Activated naive CD4-positive, alpha-beta T cell treated with anti-CD3 and anti-CD28 coated beads for 36 hours (primary cell): ENCODE data around the gene RAMP1. TPM values are rescaled to one million over a fixed set of nuclear protein-coding genes. Genes with fewer than 3 reads are reported as not detected.
A peak's percentile ranks its signal among the peaks of the same experiment; 100 is the strongest.

Source experiments
- CTCF ChIA-PET: fragments of 350-600 bp; sonication (Branson Sonifier 250); formaldehyde crosslinking; loops from one replicate; lab custom pipeline; 2021; ENCODE audit warnings: antibody characterized with exemption; lab: Charles Lee
- DNase-seq: peaks from one replicate; pipeline ENCODE4 v3.0.0-alpha.2; 2020
- H3K27ac Mint-ChIP-seq: one replicate; pipeline ENCODE4 v1.8.0; 2021; ENCODE audit warnings: mild to moderate bottlenecking, mixed read lengths
- H3K27me3 Mint-ChIP-seq: one replicate; pipeline ENCODE4 v1.8.0; 2021; ENCODE audit warnings: low read depth, mixed read lengths
- H3K36me3 Mint-ChIP-seq: one replicate; pipeline ENCODE4 v1.8.0; 2021; ENCODE audit warnings: low read depth, mixed read lengths
- H3K4me1 Mint-ChIP-seq: one replicate; pipeline ENCODE4 v1.8.0; 2021; ENCODE audit warnings: low read depth, mixed read lengths
- H3K4me3 Mint-ChIP-seq: one replicate; pipeline ENCODE4 v1.8.0; 2021; ENCODE audit warnings: mild to moderate bottlenecking, moderate library complexity, mixed read lengths
- H3K9me3 Mint-ChIP-seq: one replicate; pipeline ENCODE4 v1.8.0; 2021; ENCODE audit warnings: mixed read lengths
- intact Hi-C: fragments of 100-400 bp; cut with micrococcal nuclease; formaldehyde crosslinking; loops from one replicate; pipeline ENCODE4 v1.15.1; 2023
- total RNA-seq, 2 experiments: library from RNA; stranded (reverse); gene quantifications; one replicate each; pipeline ENCODE4 v1.2.3, GENCODE V29; 2021

The RAMP1 gene
- total RNA-seq, result under 1 TPM; 0.62 to 0.69 TPM

DNA sequence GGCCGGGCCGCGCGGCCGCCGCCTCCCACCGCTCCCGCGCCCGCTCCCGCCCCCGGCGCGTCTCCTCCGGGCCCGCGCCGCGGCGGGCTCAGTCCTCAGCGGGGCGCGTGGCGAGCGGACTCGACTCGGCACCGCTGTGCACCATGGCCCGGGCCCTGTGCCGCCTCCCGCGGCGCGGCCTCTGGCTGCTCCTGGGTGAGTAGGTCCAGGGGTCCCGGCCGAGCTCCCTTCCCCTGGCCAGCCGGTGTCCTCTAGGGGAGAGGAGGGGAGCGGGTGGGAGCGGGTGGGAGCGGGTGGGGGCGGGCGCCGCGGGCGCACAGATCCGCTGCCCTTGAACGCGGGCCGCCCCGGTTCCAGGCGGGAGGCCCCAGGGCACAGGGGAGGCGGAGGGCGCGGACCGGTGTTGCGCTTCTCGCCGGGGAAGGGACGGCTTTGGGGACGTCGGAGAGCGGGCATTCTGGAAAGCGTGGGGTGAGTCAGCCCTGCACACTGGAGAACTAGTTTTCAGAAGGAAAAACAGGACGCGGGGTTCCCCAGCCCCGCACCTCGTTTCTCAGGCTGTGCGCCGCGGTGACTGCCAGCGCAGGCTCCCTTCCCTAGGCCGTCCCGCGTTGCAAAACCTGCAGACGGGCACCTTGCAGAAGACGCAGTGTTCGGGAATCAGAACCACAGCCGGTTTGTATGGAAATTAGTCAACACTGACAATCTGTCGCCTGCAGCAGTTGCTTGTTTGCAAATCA is at the start of gene RAMP1:
RAMP1 (plus strand) TSS at position 91 of the 740 bp plus-strand sequence; CDS start at position 144, 53 bp downstream.
- Mint-ChIP-seq H3K9me3 (no peaks in the 10 kb centered on the region), H3K27ac (no peak within 1 kb of the TSS), H3K4me1 (peaks cover 16% of the 10 kb centered on the region), H3K4me3 (peak within 1 kb of the TSS; percentile 61), H3K27me3 (peaks cover 18% of the 10 kb centered on the region), H3K36me3 (no peaks in the 10 kb centered on the region)
- peak; percentile 69 for DNase-seq
- intact Hi-C loops, result loop anchor here (2.0 to 5.0 kb wide), 2 partner anchors 63 to 247 kb away; no protein-coding TSS in a partner anchor
- CTCF ChIA-PET, result no interaction called here

DNA sequence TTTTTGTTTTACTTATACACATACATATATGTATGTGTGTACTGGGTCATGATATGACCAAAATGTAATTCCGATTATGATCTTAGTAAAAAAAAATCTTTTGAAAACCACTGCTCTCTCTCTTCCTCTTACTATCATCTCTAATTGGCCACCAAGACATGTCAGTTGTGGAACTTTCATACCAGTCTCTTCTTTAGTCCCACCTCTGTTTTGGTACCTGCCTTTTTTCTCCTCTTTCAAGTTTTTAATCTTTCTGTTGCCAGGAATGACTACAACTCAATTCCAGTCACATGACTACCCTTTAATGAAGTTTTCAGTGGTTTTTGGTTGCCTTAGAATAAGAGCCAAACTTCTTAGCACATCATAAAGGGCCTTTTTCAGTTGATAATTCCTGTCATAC is 43.8 kb upstream of the RAMP1 start:
- CTCF ChIA-PET, result no interaction called here
- peak overlapping the region; percentile 65 for H3K27ac Mint-ChIP-seq
- intact Hi-C loops, result loop anchor here (1.0 to 5.0 kb wide), 6 partner anchors 123 to 383 kb away; partner anchors contain the start of gene SCLY
- no peak overlapping the region for H3K4me3 Mint-ChIP-seq
- peaks cover 26% of the 10 kb centered on the region for H3K4me1 Mint-ChIP-seq
- H3K9me3 Mint-ChIP-seq, result no peaks in the 10 kb centered on the region
- DNase-seq, result no peak
- H3K27me3 Mint-ChIP-seq, result no peaks in the 10 kb centered on the region
- no peaks in the 10 kb centered on the region for H3K36me3 Mint-ChIP-seq

DNA sequence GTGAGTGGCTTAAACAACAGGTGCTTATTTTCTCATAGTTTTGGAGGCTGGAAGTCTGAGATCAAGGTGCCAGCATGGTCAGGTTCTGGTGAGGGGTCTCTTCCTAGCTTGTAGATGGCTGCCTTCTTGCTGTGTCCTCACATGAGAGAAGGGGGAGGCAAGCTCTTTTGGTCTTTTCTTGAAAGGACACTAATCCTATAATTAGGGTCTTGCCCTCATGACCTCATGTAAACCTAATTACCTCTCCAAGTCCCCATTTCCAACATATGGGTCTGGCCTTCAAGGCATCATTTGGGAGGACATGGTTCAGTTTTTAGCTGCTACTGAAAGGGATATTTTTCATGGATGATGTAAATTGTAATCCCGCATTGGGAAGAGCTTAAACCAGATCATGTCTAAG is 42.9 kb upstream of the RAMP1 start:
- CTCF ChIA-PET, result interaction anchor here (0.6 to 0.9 kb wide), 2 partner anchors 12 to 235 kb away, joined by 3 read pairs; no protein-coding TSS in a partner anchor
- H3K4me1 Mint-ChIP-seq, result peaks cover 26% of the 10 kb centered on the region
- H3K9me3 Mint-ChIP-seq, result no peaks in the 10 kb centered on the region
- no peak for DNase-seq
- intact Hi-C loops, result loop anchor here (5.0 kb wide), 4 partner anchors 144 to 384 kb away; partner anchors contain the start of gene SCLY
- H3K36me3 Mint-ChIP-seq, result no peaks in the 10 kb centered on the region
- no peaks in the 10 kb centered on the region for H3K27me3 Mint-ChIP-seq
- peak overlapping the region; percentile 65 for H3K27ac Mint-ChIP-seq
- no peak overlapping the region for H3K4me3 Mint-ChIP-seq

DNA sequence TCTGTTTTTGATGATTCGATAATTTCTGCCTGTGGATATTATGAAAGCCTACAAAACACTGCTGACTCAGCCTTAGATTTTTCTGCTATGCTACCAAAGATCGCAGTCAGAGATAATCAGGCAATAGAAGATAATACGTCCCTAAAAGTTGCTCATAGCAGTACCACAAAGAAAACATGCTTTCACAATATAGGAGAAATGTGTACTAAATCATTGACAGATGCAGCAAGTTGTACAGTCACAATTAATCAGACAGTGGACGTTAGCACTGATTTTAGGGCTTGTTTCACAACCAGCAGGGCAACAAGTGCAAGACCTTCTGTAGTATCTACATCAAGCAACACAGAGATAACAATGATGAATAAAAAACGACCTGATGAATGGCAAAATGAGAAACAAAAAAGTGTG is 41.4 kb upstream of the RAMP1 start:
- H3K27me3 Mint-ChIP-seq, result no peaks in the 10 kb centered on the region
- intact Hi-C loops, result loop anchor here (5.0 kb wide), 4 partner anchors 146 to 386 kb away; partner anchors contain the start of gene SCLY

DNA sequence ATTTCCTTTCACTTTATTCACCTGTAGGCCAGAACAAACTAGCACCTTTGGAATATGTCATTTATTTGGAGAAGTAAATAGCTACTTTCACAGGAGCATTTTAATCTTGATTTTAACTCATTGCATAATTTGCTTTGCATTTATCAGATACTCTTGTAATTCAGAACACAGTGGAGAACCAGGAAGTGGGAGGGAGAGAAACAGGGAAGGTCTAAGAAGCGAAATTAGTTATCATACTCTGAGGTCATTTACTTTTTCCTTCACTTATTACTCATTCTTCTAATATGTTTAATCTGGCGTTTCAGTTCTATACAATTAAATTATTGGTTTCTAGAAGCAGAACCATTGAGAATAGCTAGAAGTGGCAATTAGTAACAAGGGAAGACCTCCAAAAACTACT is 40.2 kb upstream of the RAMP1 start:
- intact Hi-C loops, result loop anchor here (5.0 kb wide), 4 partner anchors 147 to 387 kb away; partner anchors contain the start of gene SCLY
- H3K4me3 Mint-ChIP-seq, result no peak overlapping the region
- peaks cover 26% of the 10 kb centered on the region for H3K4me1 Mint-ChIP-seq

More for the DNA sequence above, 41.4 kb upstream of the RAMP1 start:
- Mint-ChIP-seq H3K4me3 (no peak overlapping the region), H3K36me3 (no peaks in the 10 kb centered on the region), H3K4me1 (peaks cover 26% of the 10 kb centered on the region), H3K27ac (no peak overlapping the region), H3K9me3 (no peaks in the 10 kb centered on the region)
- no peak for DNase-seq
- CTCF ChIA-PET, result no interaction called here

DNA sequence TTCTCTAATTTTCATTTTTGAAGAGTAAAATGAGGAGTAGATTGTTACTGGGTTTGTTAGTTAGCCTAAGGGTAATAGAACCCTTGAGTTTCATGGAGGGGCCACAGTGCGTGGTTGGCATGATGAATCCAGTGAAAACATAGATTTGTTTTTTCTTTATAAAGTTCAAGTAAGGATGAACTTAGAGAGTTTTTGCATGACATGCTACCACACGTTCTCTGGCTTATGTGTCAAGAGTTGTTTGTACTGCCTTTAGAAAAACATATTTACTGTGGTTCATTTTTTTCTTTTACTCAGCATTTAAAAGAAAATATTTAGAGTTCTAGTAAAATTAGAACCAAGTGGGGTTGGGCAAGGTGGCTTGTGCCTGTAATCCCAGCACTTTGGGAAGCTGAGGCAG is 39.0 kb upstream of the RAMP1 start:
- Mint-ChIP-seq H3K4me3 (no peak overlapping the region), H3K27me3 (no peaks in the 10 kb centered on the region), H3K36me3 (no peaks in the 10 kb centered on the region), H3K9me3 (no peaks in the 10 kb centered on the region), H3K27ac (no peak overlapping the region), H3K4me1 (peaks cover 23% of the 10 kb centered on the region)
- CTCF ChIA-PET, result no interaction called here
- intact Hi-C loops, result no loop called here
- DNase-seq, result no peak

More for the DNA sequence above, 40.2 kb upstream of the RAMP1 start:
- CTCF ChIA-PET, result interaction anchor here (0.6 kb wide), 1 partner anchor 82 kb away, joined by 3 read pairs; no protein-coding TSS in a partner anchor
- no peaks in the 10 kb centered on the region for H3K36me3 Mint-ChIP-seq
- H3K9me3 Mint-ChIP-seq, result no peaks in the 10 kb centered on the region
- no peak overlapping the region for H3K27ac Mint-ChIP-seq
- no peak for DNase-seq
- no peaks in the 10 kb centered on the region for H3K27me3 Mint-ChIP-seq

DNA sequence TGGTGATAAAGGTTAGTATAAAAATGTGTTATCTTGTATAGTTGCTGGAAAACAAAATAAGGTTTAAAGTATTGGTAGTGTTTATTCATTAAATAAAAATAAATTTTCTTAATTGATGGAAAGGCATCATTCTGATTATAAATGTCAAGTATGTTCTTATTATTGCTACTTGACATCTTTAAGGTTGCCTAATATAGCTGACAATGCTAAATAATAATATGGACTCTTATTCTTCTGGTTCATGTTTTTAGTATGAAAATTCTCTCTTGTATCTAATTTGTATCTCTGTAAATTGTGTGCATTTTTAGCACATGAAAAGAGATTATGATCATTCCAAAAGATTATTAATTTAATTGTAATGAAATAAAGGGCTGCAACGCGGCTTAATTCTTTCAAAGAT is 35.9 kb upstream of the RAMP1 start:
- intact Hi-C loops, result no loop called here
- no peaks in the 10 kb centered on the region for H3K36me3 Mint-ChIP-seq
- DNase-seq, result no peak
- H3K4me1 Mint-ChIP-seq, result peaks cover 3% of the 10 kb centered on the region
- no peak overlapping the region for H3K4me3 Mint-ChIP-seq
- H3K27me3 Mint-ChIP-seq, result no peaks in the 10 kb centered on the region
- CTCF ChIA-PET, result no interaction called here
- H3K9me3 Mint-ChIP-seq, result no peaks in the 10 kb centered on the region
- no peak overlapping the region for H3K27ac Mint-ChIP-seq

DNA sequence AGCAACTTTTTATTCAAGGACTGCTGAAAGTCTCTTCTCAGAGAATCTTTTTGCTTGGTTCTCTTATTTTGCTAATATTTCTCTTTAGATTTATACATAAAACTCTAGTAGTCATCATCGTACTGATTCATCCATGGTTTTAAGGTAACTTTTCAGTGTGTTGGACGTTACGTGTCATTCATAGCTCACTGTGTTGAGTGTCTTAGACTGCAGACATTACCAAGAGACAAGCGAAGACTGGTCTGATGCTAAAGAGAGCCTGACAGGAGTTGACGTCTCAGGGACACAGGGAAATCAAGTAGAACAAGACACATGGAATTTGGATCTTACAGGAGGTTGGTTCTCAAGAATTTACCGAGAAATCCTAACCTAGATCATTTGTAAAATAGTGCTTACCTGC is 35.3 kb upstream of the RAMP1 start:
- intact Hi-C loops, result no loop called here
- Mint-ChIP-seq H3K27ac (no peak overlapping the region), H3K36me3 (no peaks in the 10 kb centered on the region), H3K4me1 (peaks cover 2% of the 10 kb centered on the region), H3K4me3 (no peak overlapping the region), H3K9me3 (no peaks in the 10 kb centered on the region), H3K27me3 (no peaks in the 10 kb centered on the region)
- DNase-seq, result no peak
- CTCF ChIA-PET, result no interaction called here

DNA sequence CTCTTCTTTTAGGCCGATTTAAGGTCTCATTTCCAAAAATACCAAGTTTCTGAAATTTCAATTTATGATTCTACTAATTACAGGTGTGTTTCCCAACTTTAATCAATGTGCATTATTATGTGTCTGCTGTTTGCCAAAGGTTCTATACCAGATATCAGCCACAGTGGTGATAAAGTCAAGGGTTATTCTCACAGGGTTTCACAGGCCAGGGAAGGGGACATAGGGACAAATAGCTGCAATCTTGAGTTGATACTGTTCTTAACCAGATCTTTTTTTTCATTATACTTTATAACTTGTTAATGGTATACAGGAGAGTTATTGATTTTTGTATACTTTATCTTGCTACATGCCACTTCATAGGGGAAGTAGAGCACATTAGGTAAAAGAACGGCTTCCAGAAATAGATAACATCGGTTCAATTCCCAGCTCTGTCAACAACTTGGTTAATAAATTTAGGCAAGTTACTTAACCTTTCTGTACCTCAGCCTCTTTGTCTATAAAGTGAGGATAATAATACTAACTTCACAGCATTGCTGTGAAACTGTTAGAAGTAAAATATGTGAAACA is 31.9 kb upstream of the RAMP1 start:
- no peaks in the 10 kb centered on the region for H3K36me3 Mint-ChIP-seq
- CTCF ChIA-PET, result interaction anchor here (1.0 kb wide), 1 partner anchor 9 kb away, joined by 3 read pairs; no protein-coding TSS in a partner anchor
- H3K27me3 Mint-ChIP-seq, result no peaks in the 10 kb centered on the region
- intact Hi-C loops, result no loop called here
- H3K9me3 Mint-ChIP-seq, result no peaks in the 10 kb centered on the region
- no peak overlapping the region for H3K4me3 Mint-ChIP-seq
- no peak overlapping the region for H3K27ac Mint-ChIP-seq
- no peaks in the 10 kb centered on the region for H3K4me1 Mint-ChIP-seq
- DNase-seq, result no peak

DNA sequence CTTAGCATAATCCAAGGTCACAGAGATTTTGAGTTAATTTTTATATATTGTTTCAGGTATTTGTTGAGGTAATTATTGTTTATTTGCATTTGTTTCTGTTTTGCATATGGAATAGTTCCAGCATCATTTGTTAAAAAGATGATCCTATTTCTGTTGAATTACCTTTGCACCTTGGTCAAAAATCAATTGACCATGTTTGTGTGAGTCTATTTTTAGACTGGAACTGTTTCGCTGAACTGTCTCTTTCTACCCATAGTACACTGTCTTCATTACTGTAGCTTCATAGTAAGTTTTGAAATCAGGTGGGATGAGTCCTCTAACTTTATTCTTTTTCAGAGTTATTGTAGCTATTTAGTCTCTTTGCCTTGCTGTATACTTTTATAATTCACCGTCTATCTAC is 28.9 kb upstream of the RAMP1 start:
- intact Hi-C loops, result no loop called here
- Mint-ChIP-seq H3K36me3 (no peaks in the 10 kb centered on the region), H3K4me1 (no peaks in the 10 kb centered on the region), H3K4me3 (no peak overlapping the region), H3K9me3 (no peaks in the 10 kb centered on the region), H3K27me3 (no peaks in the 10 kb centered on the region), H3K27ac (no peak overlapping the region)
- DNase-seq, result no peak
- CTCF ChIA-PET, result interaction anchor here (0.6 to 0.9 kb wide), 2 partner anchors 272 to 309 kb away, joined by 3 read pairs; no protein-coding TSS in a partner anchor

DNA sequence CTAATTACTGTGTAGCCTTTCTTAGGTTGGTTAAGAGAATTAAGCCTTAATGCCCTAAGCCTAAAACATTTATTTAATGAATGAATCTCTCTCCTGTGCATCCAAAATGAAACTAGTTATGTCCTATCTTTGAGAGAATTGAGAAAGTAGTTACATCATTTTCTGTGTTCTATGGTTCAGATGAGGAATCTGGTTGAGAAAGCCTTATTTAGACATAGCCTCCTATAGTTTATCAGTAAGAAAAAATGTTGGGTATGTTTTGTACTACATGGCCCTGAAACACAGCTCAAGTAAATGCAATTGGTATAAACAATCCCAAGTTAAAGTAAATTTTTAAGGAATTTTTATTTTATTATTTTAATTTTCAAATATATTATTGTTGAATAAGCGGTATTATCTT is 25.9 kb upstream of the RAMP1 start:
- no peaks in the 10 kb centered on the region for H3K4me1 Mint-ChIP-seq
- no peaks in the 10 kb centered on the region for H3K36me3 Mint-ChIP-seq
- intact Hi-C loops, result no loop called here
- CTCF ChIA-PET, result no interaction called here
- no peak overlapping the region for H3K4me3 Mint-ChIP-seq
- no peak overlapping the region for H3K27ac Mint-ChIP-seq
- DNase-seq, result no peak
- no peaks in the 10 kb centered on the region for H3K27me3 Mint-ChIP-seq
- no peaks in the 10 kb centered on the region for H3K9me3 Mint-ChIP-seq

DNA sequence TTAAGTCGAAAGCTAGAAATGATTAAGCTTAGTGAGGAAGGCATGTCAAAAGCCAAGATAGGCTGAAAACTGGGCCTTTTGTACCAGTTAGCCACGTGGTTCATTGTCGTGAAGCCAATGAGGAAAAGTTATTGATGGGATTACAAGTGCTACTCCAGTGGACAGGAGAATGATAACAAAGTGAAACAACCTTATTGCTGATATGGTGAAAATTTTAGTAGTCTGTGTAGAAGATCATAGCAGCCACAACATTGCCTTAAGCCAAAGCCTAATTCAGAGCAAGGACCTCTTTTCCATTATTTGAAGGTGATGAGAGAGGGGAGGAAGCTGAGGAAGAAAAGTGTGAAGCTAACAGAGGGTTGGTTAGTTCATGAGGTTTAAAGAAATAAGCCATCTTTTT is 24.1 kb upstream of the RAMP1 start:
- no peaks in the 10 kb centered on the region for H3K27me3 Mint-ChIP-seq
- H3K4me1 Mint-ChIP-seq, result no peaks in the 10 kb centered on the region
- DNase-seq, result no peak
- no peaks in the 10 kb centered on the region for H3K9me3 Mint-ChIP-seq
- no peak overlapping the region for H3K4me3 Mint-ChIP-seq
- H3K27ac Mint-ChIP-seq, result no peak overlapping the region
- intact Hi-C loops, result no loop called here
- no peaks in the 10 kb centered on the region for H3K36me3 Mint-ChIP-seq
- CTCF ChIA-PET, result interaction anchor here (1.4 kb wide), 1 partner anchor 9 kb away, joined by 3 read pairs; no protein-coding TSS in a partner anchor
